Measurements from ENCODE around the gene TOR1A. TPM values are rescaled to one million over a fixed set of nuclear protein-coding genes. Genes with fewer than 3 reads are reported as not detected.
A peak's percentile ranks its signal among the peaks of the same experiment; 100 is the strongest.

TOR1A gene
- total RNA-seq, 2 donors from 2014 or later, result 17.4 to 27.0 TPM

DNA sequence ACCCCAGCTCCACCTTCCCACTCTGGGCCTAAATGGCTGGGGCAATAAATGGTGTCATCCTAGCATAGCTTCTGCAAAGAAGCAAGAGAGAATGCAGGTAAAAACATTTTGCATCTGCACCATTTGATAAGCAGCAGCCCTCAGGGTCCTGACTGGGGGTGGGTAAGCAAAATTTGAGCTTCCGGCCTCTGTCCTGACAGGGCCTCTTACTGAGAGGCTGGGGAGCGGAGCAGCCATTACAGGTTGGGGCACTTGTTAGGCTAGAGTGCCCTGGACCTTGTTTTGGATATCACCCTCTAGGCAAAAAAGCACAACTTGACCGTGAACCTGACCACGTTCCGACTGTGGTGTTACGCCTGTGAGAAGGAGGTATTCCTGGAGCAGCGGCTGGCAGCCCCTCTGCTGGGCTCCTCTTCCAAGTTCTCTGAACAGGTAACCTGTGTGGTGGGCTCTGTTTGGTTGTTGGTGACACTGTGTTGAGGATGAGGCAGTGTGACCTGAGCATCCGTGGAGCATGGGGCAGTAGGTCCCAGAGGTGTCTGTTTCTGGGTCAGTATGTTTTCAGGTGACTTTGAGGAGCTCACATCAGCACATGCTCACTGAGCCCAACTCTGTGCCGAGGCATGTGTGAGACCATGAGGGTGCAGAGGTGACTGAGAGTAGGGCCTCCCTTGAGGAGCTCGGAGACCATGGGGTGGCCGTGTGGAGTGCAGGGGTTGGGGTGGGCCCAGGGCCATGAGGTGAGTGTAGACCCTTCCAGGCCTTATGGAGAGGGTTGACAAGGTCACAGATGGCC, 34.4 kb upstream of the TOR1A start:
- Histone ChIP-seq H3K9me3 (no peaks in the 10 kb centered on the region), H3K4me3 (no peak overlapping the region), H3K36me3 (replicated peaks in 1 of 2; ENCODE audit: insufficient read depth in 1 of 2, low read depth in 2 of 2) (peaks cover 0 to 9% of the 10 kb centered on the region in 2 donors), H3K27ac (no peak overlapping the region), H3K4me1 (no peaks in the 10 kb centered on the region), H3K27me3 (no peaks in the 10 kb centered on the region)
- ATAC-seq (no peak), DNase-seq (no peak)
- TF ChIP-seq POLR2A (IDR thresholded peaks at IDR 0.05), result no peak
- WGBS, 2 donors, result 81 to 89% methylated on average over 10 to 11 of the region's 11 CpGs
- intact Hi-C loops (cut with DNase I), result no loop called here

DNA sequence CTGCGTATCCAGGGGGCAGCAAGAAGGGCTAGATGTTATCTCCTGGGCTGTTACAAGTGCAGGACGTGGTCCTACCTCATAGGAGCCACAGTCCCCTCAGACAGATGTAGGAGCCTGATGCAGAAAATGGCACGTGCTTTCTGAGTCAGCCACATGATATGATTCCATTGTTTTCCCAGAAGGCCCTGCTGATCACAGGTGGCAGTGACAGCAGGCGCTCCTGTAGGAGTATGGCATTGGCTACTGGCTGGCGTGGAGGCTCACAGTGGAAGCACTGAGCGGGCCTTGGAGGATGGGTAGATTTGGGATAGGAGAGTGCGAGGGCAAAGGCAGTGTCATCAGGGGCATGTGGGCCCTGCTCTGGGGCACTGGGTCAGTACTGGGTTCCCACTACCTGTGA, 33.3 kb upstream of the TOR1A start:
- H3K36me3 ChIP-seq (replicated peaks in 1 of 2; ENCODE audit: insufficient read depth in 1 of 2, low read depth in 2 of 2), result peaks cover 0 to 19% of the 10 kb centered on the region in 2 donors
- intact Hi-C loops (cut with DNase I), result no loop called here
- no peak for TF ChIP-seq POLR2A (IDR thresholded peaks at IDR 0.05)
- TF ChIP-seq, protein P1, sequence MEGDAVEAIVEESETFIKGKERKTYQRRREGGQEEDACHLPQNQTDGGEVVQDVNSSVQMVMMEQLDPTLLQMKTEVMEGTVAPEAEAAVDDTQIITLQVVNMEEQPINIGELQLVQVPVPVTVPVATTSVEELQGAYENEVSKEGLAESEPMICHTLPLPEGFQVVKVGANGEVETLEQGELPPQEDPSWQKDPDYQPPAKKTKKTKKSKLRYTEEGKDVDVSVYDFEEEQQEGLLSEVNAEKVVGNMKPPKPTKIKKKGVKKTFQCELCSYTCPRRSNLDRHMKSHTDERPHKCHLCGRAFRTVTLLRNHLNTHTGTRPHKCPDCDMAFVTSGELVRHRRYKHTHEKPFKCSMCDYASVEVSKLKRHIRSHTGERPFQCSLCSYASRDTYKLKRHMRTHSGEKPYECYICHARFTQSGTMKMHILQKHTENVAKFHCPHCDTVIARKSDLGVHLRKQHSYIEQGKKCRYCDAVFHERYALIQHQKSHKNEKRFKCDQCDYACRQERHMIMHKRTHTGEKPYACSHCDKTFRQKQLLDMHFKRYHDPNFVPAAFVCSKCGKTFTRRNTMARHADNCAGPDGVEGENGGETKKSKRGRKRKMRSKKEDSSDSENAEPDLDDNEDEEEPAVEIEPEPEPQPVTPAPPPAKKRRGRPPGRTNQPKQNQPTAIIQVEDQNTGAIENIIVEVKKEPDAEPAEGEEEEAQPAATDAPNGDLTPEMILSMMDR (IDR thresholded peaks at IDR 0.05), result no peak
- ATAC-seq (no peak), DNase-seq (no peak)
- WGBS, 2 donors, result 85 to 89% methylated on average over 7 of the region's 7 CpGs
- no peaks in the 10 kb centered on the region for H3K4me1 ChIP-seq
- H3K27ac ChIP-seq, result no peak overlapping the region
- no peaks in the 10 kb centered on the region for H3K27me3 ChIP-seq
- H3K9me3 ChIP-seq, result no peaks in the 10 kb centered on the region
- H3K4me3 ChIP-seq, result no peak overlapping the region

- 83 to 100% methylated on average over 4 of the region's 4 CpGs for WGBS, 2 donors
- no peak for TF ChIP-seq POLR2A (IDR thresholded peaks at IDR 0.05)
- TF ChIP-seq, protein P1 (IDR thresholded peaks at IDR 0.05), result no peak
- H3K27ac ChIP-seq, result no peak overlapping the region
Observed at GRCh38 chr9:129854588-129855110, 30.7 kb upstream of the TOR1A start.

DNA sequence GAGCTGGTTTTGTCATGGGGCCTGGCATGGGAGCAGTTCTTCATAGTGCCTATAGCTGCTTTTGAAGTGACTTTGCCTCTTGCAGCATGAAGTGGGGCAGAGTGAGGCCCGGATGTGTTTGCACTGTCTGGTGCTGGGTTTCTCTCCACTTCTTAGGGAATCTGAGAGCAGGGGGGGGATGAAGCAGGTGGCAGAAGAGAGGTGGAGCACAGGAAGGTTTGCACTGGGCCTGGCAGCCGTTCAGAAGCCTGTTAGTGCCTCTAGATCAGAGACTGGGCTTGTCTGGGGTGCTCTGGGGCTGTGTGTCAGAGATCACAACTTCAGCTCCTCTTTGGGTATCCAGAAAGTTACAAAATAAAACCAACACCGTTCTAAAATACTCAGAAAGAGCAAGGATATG, 29.7 kb upstream of the TOR1A start:
- no peak for TF ChIP-seq POLR2A (IDR thresholded peaks at IDR 0.05)
- TF ChIP-seq, protein P1 (IDR thresholded peaks at IDR 0.05), result no peak

More at GRCh38 chr9:129854588-129855110, 30.7 kb upstream of the TOR1A start:
- ATAC-seq (no peak), DNase-seq (no peak)
- Histone ChIP-seq H3K27me3 (no peaks in the 10 kb centered on the region), H3K9me3 (no peaks in the 10 kb centered on the region), H3K4me1 (no peaks in the 10 kb centered on the region), H3K36me3 (replicated peaks in 1 of 2; ENCODE audit: insufficient read depth in 1 of 2, low read depth in 2 of 2) (peaks cover 0 to 19% of the 10 kb centered on the region in 2 donors), H3K4me3 (no peak overlapping the region)
- intact Hi-C loops (cut with DNase I), result no loop called here

GRCh38 chr9:129852579-129852978, 28.6 kb upstream of the TOR1A start:
- intact Hi-C loops (cut with DNase I), result no loop called here
- H3K27ac ChIP-seq, result no peak overlapping the region
- H3K4me1 ChIP-seq, result no peaks in the 10 kb centered on the region
- H3K9me3 ChIP-seq, result no peaks in the 10 kb centered on the region
- TF ChIP-seq POLR2A (IDR thresholded peaks at IDR 0.05), result no peak
- TF ChIP-seq, protein P1 (IDR thresholded peaks at IDR 0.05), result no peak
- peaks cover 0 to 19% of the 10 kb centered on the region in 2 donors for H3K36me3 ChIP-seq (replicated peaks in 1 of 2; ENCODE audit: insufficient read depth in 1 of 2, low read depth in 2 of 2)
- H3K27me3 ChIP-seq, result no peaks in the 10 kb centered on the region
- ATAC-seq, result no peak
- H3K4me3 ChIP-seq, result no peak overlapping the region
- 63 to 76% methylated on average over 4 to 5 of the region's 5 CpGs for WGBS, 2 donors
- DNase-seq, result peak in 1 of 4 donors; percentile 25

More for the DNA sequence above, 29.7 kb upstream of the TOR1A start:
- DNase-seq (no peak), ATAC-seq (no peak)
- no peak overlapping the region for H3K27ac ChIP-seq
- H3K27me3 ChIP-seq, result no peaks in the 10 kb centered on the region
- H3K4me1 ChIP-seq, result no peaks in the 10 kb centered on the region
- H3K9me3 ChIP-seq, result no peaks in the 10 kb centered on the region
- H3K4me3 ChIP-seq, result no peak overlapping the region
- H3K36me3 ChIP-seq (replicated peaks in 1 of 2; ENCODE audit: insufficient read depth in 1 of 2, low read depth in 2 of 2), result peaks cover 0 to 19% of the 10 kb centered on the region in 2 donors
- intact Hi-C loops (cut with DNase I), result no loop called here
- 21 to 51% methylated on average over 3 of the region's 3 CpGs for WGBS, 2 donors
